PFSK-1 (cell line): ENCODE data around the gene SLC35G1.

Experiments used
- POLR2AphosphoS5 ChIP-seq: IDR thresholded peaks from 2 replicates; pipeline ENCODE4 v1.6.1; 2012; ENCODE audit warnings: low read depth, mild to moderate bottlenecking, control low read depth, low read length, moderate library complexity
- REST ChIP-seq, 2 experiments: IDR thresholded peaks; 2 replicates each; pipeline versions ENCODE4 v1.6.1 to v1.8.0; 2011 to 2012; ENCODE audit warnings: low read depth in 2 of 2, low read length in 2 of 2, control low read depth in 1 of 2, inconsistent platforms in 1 of 2, mild to moderate bottlenecking in 1 of 2, moderate library complexity in 1 of 2; ENCODE audit not compliant: insufficient read depth in 1 of 2
- TAF1 ChIP-seq: IDR thresholded peaks from 2 replicates; pipeline ENCODE4 v1.6.1; 2012; ENCODE audit warnings: low read length, control low read depth, borderline replicate concordance; ENCODE audit not compliant: insufficient read depth

DNA sequence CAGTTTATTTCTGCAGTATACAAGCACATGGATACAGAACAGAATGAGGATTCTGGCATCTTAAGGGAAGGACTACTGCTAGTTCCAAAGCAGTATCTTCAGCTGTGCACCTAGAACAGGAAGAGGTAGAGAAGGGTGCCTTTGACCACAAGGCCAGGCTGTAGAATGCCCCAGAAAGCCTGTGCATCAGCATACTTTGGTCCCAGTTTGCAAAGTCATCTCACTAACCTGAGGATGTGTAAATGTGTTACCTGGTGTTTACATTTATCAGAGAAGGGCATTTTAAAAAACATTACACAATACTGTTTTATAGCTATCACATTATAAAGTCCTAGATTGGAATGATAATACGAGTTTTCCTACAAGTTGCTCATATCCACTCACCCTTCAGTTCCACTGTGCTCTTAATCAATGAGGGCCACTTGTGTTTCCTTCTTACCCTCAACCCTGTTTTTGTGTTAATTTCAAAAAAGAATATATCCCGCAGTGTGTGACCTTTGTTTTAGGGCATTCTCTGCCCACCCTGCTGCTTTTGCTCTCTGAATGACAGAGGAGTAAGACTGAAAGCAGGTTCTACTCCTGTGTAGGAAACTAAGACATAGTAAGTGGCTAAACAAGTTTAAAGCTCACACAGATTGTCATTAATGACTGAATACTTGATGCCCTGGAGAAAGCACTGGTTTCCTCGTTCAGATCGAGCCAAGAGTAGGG, 3.4 kb downstream of the SLC35G1 start:
- TF ChIP-seq POLR2AphosphoS5 (no peak), REST (IDR thresholded peaks at IDR 0.05; ENCODE audit: insufficient read depth in 1 of 2, low read depth in 2 of 2, low read length in 2 of 2) (no peak), TAF1 (no peak)
